Measurements from ENCODE around the gene ZNF710. TPM values are rescaled to one million over a fixed set of nuclear protein-coding genes. Genes with fewer than 3 reads are reported as not detected.

Gene ZNF710
- total RNA-seq, 1 experiment from 2014 or later, result 27.3 TPM

DNA sequence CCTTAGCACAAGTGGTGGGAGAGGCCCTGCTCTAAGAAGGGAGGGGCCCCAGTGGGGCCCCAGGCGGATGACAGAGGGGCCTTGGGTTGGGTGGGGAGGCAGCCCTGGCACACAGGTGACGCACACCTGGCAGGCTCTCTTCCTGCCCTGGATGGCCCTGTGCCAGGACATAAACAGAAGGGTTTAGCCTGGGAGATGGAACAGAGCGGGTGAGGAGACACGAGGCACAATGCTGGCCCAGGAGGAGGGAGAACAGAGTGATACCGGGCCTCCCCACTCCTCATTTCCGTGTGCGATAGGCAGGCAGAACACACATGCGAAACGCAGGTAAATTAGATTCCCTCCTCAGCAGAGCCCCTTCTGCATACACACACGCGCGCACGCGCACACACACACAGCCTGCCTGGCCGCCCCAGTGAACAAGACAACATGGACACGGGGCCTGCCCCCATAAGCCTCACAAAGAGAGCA is 61.4 kb downstream of the ZNF710 start:
- no peak for DNase-seq (ENCODE audit: low spot score)
- Histone ChIP-seq H3K4me1 (ENCODE audit: insufficient read depth, low read length, poor library complexity, severe bottlenecking) (peaks cover 7% of the 10 kb centered on the region), H3K27me3 (replicated peaks; ENCODE audit: insufficient read depth, low read depth, low read length, poor library complexity) (no peaks in the 10 kb centered on the region), H3K4me3 (ENCODE audit: low read depth, low read length, poor library complexity, severe bottlenecking) (no peak overlapping the region), H3K27ac (ENCODE audit: low read depth, low read length, poor library complexity, severe bottlenecking) (no peak overlapping the region), H3K36me3 (ENCODE audit: insufficient read depth, low read length, poor library complexity, severe bottlenecking) (no peaks in the 10 kb centered on the region), H3K9me3 (ENCODE audit: low read depth, low read length, poor library complexity, severe bottlenecking) (no peaks in the 10 kb centered on the region)
- BruUV-seq (replicated peaks), result no TSS peak
- POLR2A ChIA-PET (ENCODE audit: low non-redundant PET), result no interaction called here
- CTCF ChIA-PET, result no interaction called here
- TF ChIP-seq EZH2 (IDR thresholded peaks at IDR 0.05; ENCODE audit: borderline replicate concordance, low read depth, low read length, poor library complexity, severe bottlenecking), result no peak
- TF ChIP-seq, protein P1, sequence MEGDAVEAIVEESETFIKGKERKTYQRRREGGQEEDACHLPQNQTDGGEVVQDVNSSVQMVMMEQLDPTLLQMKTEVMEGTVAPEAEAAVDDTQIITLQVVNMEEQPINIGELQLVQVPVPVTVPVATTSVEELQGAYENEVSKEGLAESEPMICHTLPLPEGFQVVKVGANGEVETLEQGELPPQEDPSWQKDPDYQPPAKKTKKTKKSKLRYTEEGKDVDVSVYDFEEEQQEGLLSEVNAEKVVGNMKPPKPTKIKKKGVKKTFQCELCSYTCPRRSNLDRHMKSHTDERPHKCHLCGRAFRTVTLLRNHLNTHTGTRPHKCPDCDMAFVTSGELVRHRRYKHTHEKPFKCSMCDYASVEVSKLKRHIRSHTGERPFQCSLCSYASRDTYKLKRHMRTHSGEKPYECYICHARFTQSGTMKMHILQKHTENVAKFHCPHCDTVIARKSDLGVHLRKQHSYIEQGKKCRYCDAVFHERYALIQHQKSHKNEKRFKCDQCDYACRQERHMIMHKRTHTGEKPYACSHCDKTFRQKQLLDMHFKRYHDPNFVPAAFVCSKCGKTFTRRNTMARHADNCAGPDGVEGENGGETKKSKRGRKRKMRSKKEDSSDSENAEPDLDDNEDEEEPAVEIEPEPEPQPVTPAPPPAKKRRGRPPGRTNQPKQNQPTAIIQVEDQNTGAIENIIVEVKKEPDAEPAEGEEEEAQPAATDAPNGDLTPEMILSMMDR (conservative IDR thresholded peaks at IDR 0.05; ENCODE audit: low read depth, low read length), result no peak
- intact Hi-C loops (cut with micrococcal nuclease; ENCODE audit: unreplicated experiment), result no loop called here

DNA sequence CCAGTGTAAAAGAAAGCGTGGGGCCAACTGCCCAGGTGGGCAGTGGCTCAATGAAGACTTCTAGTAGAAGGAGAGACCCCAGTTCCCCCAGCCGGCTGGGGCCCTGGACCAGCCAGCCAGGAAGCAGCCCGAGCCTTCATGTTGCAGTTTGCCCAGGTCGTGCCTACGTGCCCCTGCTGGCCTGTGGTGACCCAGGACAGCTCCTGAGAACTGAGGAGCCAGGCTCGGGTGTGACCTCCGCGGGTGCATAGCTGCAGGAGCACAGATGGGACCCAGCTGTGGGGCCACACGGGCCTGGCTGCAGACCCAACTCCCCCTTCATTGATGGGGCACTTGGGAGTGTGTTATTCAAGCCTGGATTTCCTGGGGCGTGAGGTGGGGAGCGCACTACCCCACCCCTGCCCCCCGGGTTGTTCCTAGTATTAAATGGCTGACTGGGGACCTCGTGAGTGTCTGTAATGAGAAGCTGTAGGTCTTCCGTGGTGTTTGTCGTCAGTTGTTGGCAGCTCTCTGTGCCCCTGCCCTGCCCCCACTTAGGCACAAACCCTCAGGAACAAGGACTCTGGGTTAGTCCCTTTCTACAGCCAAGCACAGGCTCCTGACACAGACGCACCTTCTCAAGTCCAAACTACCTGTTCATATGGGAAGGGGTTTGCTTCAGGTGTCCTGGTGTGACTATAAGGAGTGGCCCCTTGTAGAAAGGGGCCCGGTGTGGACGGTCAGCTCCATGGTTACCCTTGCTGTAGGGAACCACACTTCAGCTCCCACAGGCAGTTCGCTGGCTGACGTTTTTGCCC is 62.0 kb downstream of the ZNF710 start:
- ChIA-PET POLR2A (ENCODE audit: low non-redundant PET) (no interaction called here), CTCF (no interaction called here)
- no peak for DNase-seq (ENCODE audit: low spot score)
- Histone ChIP-seq H3K27ac (ENCODE audit: low read depth, low read length, poor library complexity, severe bottlenecking) (no peak overlapping the region), H3K4me3 (ENCODE audit: low read depth, low read length, poor library complexity, severe bottlenecking) (no peak overlapping the region), H3K4me1 (ENCODE audit: insufficient read depth, low read length, poor library complexity, severe bottlenecking) (peaks cover 7% of the 10 kb centered on the region), H3K27me3 (replicated peaks; ENCODE audit: insufficient read depth, low read depth, low read length, poor library complexity) (no peaks in the 10 kb centered on the region), H3K9me3 (ENCODE audit: low read depth, low read length, poor library complexity, severe bottlenecking) (no peaks in the 10 kb centered on the region), H3K36me3 (ENCODE audit: insufficient read depth, low read length, poor library complexity, severe bottlenecking) (no peaks in the 10 kb centered on the region)
- TF ChIP-seq, protein P1 (conservative IDR thresholded peaks at IDR 0.05; ENCODE audit: low read depth, low read length), result no peak
- BruUV-seq (replicated peaks), result no TSS peak
- intact Hi-C loops (cut with micrococcal nuclease; ENCODE audit: unreplicated experiment), result no loop called here

DNA sequence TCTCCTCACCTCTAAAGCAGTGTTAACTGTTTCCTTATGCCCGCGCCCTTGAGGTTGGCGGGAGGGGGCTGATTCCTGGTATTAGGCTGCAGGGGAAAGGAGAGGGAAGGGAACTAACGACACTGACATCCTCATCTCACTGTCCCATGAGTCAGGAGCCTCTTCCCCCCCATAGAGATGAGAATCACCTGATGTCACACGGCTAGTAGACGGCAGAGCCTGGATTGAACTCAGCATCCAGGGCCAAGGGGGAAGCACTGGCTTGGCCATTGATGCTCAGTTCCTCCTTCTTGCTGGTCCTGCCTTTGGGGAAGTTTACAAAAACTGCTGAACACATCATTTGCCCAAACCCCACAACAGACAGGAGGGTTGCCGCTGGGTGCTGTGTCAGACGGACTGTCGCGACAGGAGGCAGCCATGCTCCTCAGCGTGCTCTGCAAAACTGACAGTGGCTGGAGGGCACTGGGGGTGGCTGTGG is 62.7 kb downstream of the ZNF710 start:
- H3K27ac ChIP-seq (ENCODE audit: low read depth, low read length, poor library complexity, severe bottlenecking), result no peak overlapping the region
- H3K27me3 ChIP-seq (replicated peaks; ENCODE audit: insufficient read depth, low read depth, low read length, poor library complexity), result no peaks in the 10 kb centered on the region
- CTCF ChIA-PET, result no interaction called here
- intact Hi-C loops (cut with micrococcal nuclease; ENCODE audit: unreplicated experiment), result no loop called here
- H3K36me3 ChIP-seq (ENCODE audit: insufficient read depth, low read length, poor library complexity, severe bottlenecking), result no peaks in the 10 kb centered on the region
- no peak overlapping the region for H3K4me3 ChIP-seq (ENCODE audit: low read depth, low read length, poor library complexity, severe bottlenecking)
- peaks cover 7% of the 10 kb centered on the region for H3K4me1 ChIP-seq (ENCODE audit: insufficient read depth, low read length, poor library complexity, severe bottlenecking)
- BruUV-seq (replicated peaks), result no TSS peak
- no peak for DNase-seq (ENCODE audit: low spot score)
- TF ChIP-seq, protein P1 (conservative IDR thresholded peaks at IDR 0.05; ENCODE audit: low read depth, low read length), result no peak
- TF ChIP-seq EZH2 (IDR thresholded peaks at IDR 0.05; ENCODE audit: borderline replicate concordance, low read depth, low read length, poor library complexity, severe bottlenecking), result no peak
- H3K9me3 ChIP-seq (ENCODE audit: low read depth, low read length, poor library complexity, severe bottlenecking), result no peaks in the 10 kb centered on the region
- POLR2A ChIA-PET (ENCODE audit: low non-redundant PET), result no interaction called here

Data from A673 (cell line).